BLaER1 (cell line): ENCODE data around the gene TPGS1.

Source experiments
- H3K27ac ChIP-seq: shearing (Covaris generic); formaldehyde crosslinking; 2 replicates; pipeline ENCODE4 v1.8.1; 2022
- H3K27me3 ChIP-seq: shearing (Covaris generic); formaldehyde crosslinking; 2 replicates; pipeline ENCODE4 v1.8.1; 2022
- H3K36me3 ChIP-seq: shearing (Covaris generic); formaldehyde crosslinking; 2 replicates; pipeline ENCODE4 v1.8.1; 2022
- H3K4me1 ChIP-seq: shearing (Covaris generic); formaldehyde crosslinking; 2 replicates; pipeline ENCODE4 v1.8.1; 2022
- H3K4me2 ChIP-seq: shearing (Covaris generic); formaldehyde crosslinking; 2 replicates; pipeline ENCODE4 v1.8.1; 2022
- H3K4me3 ChIP-seq: shearing (Covaris generic); formaldehyde crosslinking; 2 replicates; pipeline ENCODE4 v1.8.1; 2022
- H3K9ac ChIP-seq: shearing (Covaris generic); formaldehyde crosslinking; 2 replicates; pipeline ENCODE4 v1.8.1; 2022
- H3K9me3 ChIP-seq: shearing (Covaris generic); formaldehyde crosslinking; 2 replicates; pipeline ENCODE4 v1.8.1; 2022
- H4K20me1 ChIP-seq: shearing (Covaris generic); formaldehyde crosslinking; 2 replicates; pipeline ENCODE4 v1.8.1; 2022
- Cebpa-rat ChIP-seq: shearing (Covaris generic); IDR thresholded peaks from 2 replicates; pipeline ENCODE4 v1.8.1; 2022

Gene TPGS1

DNA sequence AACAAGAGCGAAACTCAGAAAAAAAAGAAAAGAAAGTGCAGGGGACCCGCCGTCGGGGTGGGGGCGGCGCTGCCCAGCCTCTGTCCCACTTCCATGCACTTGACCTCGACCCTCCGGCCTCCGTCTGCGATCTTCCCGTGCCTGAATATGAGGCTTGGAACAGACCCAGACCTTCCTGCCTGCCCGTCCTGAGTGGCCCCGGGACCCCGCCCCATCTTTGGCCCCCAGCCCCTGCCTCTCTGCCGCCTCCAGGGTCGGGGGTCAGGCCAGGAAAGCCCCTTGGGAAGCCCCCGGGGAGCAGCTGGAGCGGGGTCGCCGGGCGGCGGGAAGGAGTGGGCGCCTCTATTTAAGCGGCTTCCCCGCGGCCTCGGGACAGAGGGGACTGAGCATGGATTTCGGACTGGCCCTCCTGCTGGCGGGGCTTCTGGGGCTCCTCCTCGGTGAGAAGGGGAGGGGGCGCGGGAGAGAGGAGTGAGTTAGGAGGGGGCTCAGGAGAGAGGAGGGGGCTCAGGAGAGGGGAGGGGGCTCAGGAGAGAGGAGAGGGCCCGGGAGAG, 11.1 kb upstream of the TPGS1 start, which contains the start of gene MADCAM1:
MADCAM1 (plus strand) TSS at position 375 of the 554 bp plus-strand sequence; CDS start at position 389, 14 bp downstream.
- H3K27ac ChIP-seq: no peak within 1 kb of the TSS
- peaks cover 40% of the 10 kb centered on the region for H3K27me3 ChIP-seq
- peaks cover 8% of the 10 kb centered on the region; the same call in 1 of the 2 replicates for H3K9me3 ChIP-seq
- no peaks in the 10 kb centered on the region for H4K20me1 ChIP-seq
- peak within 1 kb of the TSS; percentile 84; the same call in 1 of the 2 replicates for H3K4me2 ChIP-seq
- TF ChIP-seq Cebpa-rat: no peak
- peaks cover 18% of the 10 kb centered on the region for H3K4me1 ChIP-seq
- no peak within 1 kb of the TSS for H3K9ac ChIP-seq
- H3K4me3 ChIP-seq: no peak within 1 kb of the TSS; the same call in 1 of the 2 replicates
- no peaks in the 10 kb centered on the region for H3K36me3 ChIP-seq

DNA sequence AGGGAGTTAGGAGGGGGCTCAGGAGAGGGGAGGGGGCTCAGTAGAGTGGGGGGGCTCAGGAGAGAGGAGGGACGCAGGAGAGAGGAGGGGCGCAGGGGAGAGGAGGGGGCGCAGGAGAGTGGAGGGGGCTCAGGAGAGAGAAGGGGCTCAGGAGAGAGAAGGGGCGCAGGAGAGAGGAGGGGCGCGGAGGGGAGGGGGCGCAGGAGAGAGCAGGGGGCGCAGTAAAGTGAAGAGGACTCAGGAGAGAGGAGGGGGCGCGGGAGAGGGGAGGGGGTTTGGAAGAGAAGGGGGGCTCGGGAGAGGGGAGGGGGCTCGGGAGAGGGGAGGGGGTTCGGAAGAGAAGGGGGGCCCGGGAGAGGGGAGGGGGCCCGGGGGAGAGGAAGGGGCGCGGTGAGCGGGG, 10.3 kb upstream of the TPGS1 start:
- H4K20me1 ChIP-seq: no peaks in the 10 kb centered on the region
- no peak overlapping the region for H3K4me2 ChIP-seq

DNA sequence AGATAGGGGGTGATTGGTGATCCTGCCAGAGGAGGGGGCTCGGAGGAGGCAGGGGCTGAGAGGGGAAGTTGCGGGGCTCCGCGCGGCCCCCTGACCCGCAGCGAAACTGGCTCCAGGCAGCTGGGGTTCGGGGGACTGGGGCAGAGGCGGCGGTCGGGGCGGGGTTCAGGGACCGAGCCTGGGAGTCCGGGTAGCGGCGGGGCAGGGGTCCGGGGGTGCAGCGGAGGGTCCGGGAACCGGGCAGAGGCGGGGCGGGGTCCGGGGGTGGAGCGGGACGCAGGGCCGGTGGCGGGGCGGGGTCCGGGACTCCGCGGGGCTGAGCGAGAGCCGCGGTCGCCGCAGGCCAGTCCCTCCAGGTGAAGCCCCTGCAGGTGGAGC, 9.8 kb upstream of the TPGS1 start:
- Histone ChIP-seq H3K27me3 (peaks cover 40% of the 10 kb centered on the region), H3K9me3 (0 out of 2 replicates have a peak, but pooled peaks cover 5% of the 10 kb centered on the region), H3K27ac (no peak overlapping the region), H3K4me3 (peak overlapping the region; percentile 57; the same call in 1 of the 2 replicates), H3K36me3 (no peaks in the 10 kb centered on the region), H3K4me2 (peak overlapping the region; percentile 84; the same call in 1 of the 2 replicates), H4K20me1 (no peaks in the 10 kb centered on the region), H3K4me1 (peaks cover 19% of the 10 kb centered on the region), H3K9ac (no peak overlapping the region)
- TF ChIP-seq Cebpa-rat: no peak

More for the DNA sequence above, 10.3 kb upstream of the TPGS1 start:
- no peaks in the 10 kb centered on the region for H3K36me3 ChIP-seq
- H3K27ac ChIP-seq: no peak overlapping the region
- H3K27me3 ChIP-seq: peaks cover 40% of the 10 kb centered on the region
- TF ChIP-seq Cebpa-rat: no peak
- peaks cover 8% of the 10 kb centered on the region; the same call in 1 of the 2 replicates for H3K9me3 ChIP-seq
- no peak overlapping the region for H3K9ac ChIP-seq
- H3K4me3 ChIP-seq: no peak overlapping the region
- H3K4me1 ChIP-seq: peaks cover 18% of the 10 kb centered on the region

DNA sequence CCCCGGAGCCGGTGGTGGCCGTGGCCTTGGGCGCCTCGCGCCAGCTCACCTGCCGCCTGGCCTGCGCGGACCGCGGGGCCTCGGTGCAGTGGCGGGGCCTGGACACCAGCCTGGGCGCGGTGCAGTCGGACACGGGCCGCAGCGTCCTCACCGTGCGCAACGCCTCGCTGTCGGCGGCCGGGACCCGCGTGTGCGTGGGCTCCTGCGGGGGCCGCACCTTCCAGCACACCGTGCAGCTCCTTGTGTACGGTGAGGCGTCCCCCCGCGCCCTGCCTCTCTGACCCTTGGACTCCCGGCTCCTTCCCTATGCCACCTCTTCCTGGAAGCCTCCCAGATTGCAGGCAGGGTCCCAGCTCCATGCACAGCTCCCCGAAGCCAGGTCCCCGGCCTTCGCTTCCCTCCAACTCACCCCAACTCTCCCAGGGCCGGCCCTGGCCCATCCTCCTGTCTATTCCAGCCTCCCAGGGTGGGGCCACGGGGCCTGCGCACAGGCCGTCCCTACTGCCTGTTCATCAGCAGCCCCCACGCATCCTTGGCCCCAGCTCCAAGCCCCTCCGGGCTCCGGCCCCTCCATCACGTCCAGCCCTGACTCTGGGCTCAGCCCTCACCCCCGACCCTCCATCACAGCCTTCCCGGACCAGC, 9.3 kb upstream of the TPGS1 start:
- Histone ChIP-seq H3K27me3 (peaks cover 40% of the 10 kb centered on the region), H3K4me1 (peaks cover 24% of the 10 kb centered on the region), H3K27ac (no peak overlapping the region), H3K4me2 (peak overlapping the region; percentile 84), H3K4me3 (peak overlapping the region; percentile 57), H3K9me3 (0 out of 2 replicates have a peak, but pooled peaks cover 3% of the 10 kb centered on the region), H4K20me1 (no peaks in the 10 kb centered on the region), H3K9ac (0 out of 2 replicates have a peak overlapping the region, but pooled peaks have one; percentile 4), H3K36me3 (no peaks in the 10 kb centered on the region)
- no peak for TF ChIP-seq Cebpa-rat

DNA sequence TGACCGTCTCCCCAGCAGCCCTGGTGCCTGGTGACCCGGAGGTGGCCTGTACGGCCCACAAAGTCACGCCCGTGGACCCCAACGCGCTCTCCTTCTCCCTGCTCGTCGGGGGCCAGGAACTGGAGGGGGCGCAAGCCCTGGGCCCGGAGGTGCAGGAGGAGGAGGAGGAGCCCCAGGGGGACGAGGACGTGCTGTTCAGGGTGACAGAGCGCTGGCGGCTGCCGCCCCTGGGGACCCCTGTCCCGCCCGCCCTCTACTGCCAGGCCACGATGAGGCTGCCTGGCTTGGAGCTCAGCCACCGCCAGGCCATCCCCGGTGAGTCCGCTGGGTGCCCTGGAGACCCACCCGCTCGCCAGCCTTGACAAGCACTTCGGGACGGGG, 8.8 kb upstream of the TPGS1 start:
- H3K4me3 ChIP-seq: peak overlapping the region; percentile 57
- TF ChIP-seq Cebpa-rat: no peak
- H3K27ac ChIP-seq: no peak overlapping the region
- H3K27me3 ChIP-seq: peaks cover 40% of the 10 kb centered on the region
- no peaks in the 10 kb centered on the region for H3K36me3 ChIP-seq
- peaks cover 24% of the 10 kb centered on the region for H3K4me1 ChIP-seq
- no peaks in the 10 kb centered on the region for H4K20me1 ChIP-seq
- 0 out of 2 replicates have a peak overlapping the region, but pooled peaks have one; percentile 4 for H3K9ac ChIP-seq
- H3K4me2 ChIP-seq: peak overlapping the region; percentile 84
- no peaks in the 10 kb centered on the region for H3K9me3 ChIP-seq

DNA sequence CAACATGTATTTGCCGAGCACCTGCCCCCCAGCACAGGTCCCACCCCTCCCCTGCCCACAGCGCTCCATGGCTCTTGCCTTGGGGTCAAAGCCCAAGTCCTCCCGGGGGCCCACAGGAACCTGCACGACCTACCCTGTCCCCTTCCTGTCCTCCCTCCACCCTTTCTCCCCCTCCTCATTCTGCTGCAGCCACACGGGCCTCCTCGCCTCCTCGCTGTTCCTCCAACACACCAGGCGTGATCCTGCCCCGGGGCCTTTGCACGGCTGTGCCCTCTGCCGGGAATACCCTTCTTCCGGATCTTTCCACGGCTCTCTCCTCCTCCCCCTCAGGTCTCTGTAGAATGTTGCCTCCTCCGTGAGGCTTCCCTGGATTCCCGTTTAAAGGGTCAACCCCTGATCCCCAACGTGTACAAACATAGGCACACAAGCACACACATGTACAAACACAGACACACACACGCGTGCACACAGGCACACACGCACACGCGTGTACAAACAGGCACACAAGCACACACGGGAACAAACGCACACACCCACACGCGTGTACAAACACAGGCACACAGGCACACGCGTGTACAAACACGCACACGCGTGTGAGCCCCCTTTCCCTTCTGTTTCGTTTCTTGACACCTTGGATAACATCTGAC, 8.2 kb upstream of the TPGS1 start:
- no peak for TF ChIP-seq Cebpa-rat
- peaks cover 40% of the 10 kb centered on the region for H3K27me3 ChIP-seq
- H4K20me1 ChIP-seq: no peaks in the 10 kb centered on the region
- H3K4me2 ChIP-seq: peak overlapping the region; percentile 84; the same call in 1 of the 2 replicates
- H3K36me3 ChIP-seq: no peaks in the 10 kb centered on the region
- H3K4me1 ChIP-seq: peaks cover 24% of the 10 kb centered on the region
- no peak overlapping the region for H3K4me3 ChIP-seq
- H3K9ac ChIP-seq: no peak overlapping the region
- no peak overlapping the region for H3K27ac ChIP-seq
- no peaks in the 10 kb centered on the region for H3K9me3 ChIP-seq

DNA sequence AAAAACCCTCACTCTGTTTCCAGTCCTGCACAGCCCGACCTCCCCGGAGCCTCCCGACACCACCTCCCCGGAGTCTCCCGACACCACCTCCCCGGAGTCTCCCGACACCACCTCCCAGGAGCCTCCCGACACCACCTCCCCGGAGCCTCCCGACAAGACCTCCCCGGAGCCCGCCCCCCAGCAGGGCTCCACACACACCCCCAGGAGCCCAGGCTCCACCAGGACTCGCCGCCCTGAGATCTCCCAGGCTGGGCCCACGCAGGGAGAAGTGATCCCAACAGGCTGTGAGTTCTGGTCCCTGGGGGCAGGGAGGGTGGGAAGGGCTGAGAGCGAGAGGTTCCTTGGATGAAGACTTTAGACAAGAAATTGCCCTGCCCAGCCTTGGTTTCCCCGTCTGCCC, 5.7 kb upstream of the TPGS1 start:
- no peak overlapping the region for H3K27ac ChIP-seq
- H4K20me1 ChIP-seq: no peaks in the 10 kb centered on the region
- no peaks in the 10 kb centered on the region for H3K9me3 ChIP-seq
- H3K4me3 ChIP-seq: no peak overlapping the region
- H3K4me1 ChIP-seq: peaks cover 37% of the 10 kb centered on the region
- peaks cover 23% of the 10 kb centered on the region for H3K27me3 ChIP-seq
- H3K9ac ChIP-seq: no peak overlapping the region
- H3K4me2 ChIP-seq: no peak overlapping the region
- no peak for TF ChIP-seq Cebpa-rat
- no peaks in the 10 kb centered on the region for H3K36me3 ChIP-seq

DNA sequence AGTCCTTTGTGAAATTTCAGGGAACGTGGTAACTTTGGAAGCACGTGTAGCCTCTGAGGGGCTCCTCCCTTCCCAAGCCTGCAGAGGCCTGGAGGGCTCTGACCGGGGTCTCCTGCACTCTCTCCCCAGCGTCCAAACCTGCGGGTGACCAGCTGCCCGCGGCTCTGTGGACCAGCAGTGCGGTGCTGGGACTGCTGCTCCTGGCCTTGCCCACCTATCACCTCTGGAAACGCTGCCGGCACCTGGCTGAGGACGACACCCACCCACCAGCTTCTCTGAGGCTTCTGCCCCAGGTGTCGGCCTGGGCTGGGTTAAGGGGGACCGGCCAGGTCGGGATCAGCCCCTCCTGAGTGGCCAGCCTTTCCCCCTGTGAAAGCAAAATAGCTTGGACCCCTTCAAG, 2.7 kb upstream of the TPGS1 start:
- no peak for TF ChIP-seq Cebpa-rat
- Histone ChIP-seq H3K27ac (no peak overlapping the region), H3K27me3 (peaks cover under 1% of the 10 kb centered on the region; the same call in 1 of the 2 replicates)

DNA sequence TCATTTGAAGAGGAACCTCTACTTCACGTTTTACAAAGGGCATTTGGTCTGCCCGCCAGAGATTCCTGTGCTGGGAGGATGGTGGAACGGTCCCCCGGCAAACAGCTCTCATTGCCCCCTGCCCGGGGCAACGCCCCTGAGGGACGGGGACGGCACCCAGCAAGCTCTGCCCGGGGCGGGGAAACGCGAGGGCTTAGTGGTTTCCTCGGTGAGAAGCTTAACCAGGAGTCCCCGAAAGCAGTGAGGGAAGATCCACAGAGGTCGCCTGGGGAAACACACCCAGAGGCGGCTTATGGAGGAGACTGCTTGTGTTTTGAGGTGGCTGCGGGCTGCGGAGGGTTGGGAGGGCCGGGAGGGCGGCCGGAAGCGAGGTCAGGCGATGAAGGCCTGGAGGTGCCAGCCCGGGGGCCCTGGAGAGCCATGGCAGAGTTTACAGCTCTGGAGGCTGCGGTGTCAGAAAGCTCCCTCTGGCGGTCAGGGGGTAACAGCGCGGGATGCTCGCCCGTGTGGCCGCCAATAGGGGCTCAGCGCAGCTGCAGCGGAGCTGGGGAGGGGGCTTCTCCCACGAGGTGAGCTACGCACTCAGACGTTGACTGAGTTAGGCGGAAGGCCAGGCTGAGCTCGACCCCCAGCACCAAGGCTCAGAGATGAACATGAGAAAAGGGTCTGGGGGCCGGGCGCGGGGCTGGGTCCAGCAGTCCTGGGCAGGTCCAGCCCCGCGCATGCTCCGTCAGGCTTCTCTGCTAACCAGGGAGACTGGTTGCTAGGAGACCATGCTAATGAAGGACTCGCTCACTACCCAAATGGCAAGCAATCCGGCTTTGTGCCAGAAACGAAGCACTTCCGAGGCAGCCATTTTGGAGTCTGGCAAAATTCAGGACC, 652 bp upstream of the TPGS1 start:
- Histone ChIP-seq H3K4me3 (peak overlapping the region; percentile 91), H3K4me2 (peak overlapping the region; percentile 99), H3K27ac (peak overlapping the region; percentile 95), H3K27me3 (no peaks in the 10 kb centered on the region), H3K9me3 (no peaks in the 10 kb centered on the region), H3K9ac (peak overlapping the region; percentile 92), H3K36me3 (peaks cover 12% of the 10 kb centered on the region), H4K20me1 (no peaks in the 10 kb centered on the region), H3K4me1 (peaks cover 57% of the 10 kb centered on the region)
- no peak for TF ChIP-seq Cebpa-rat

More for the DNA sequence above, 2.7 kb upstream of the TPGS1 start:
- Histone ChIP-seq H3K36me3 (peaks cover 9% of the 10 kb centered on the region), H3K4me1 (peaks cover 37% of the 10 kb centered on the region), H3K4me3 (no peak overlapping the region), H4K20me1 (no peaks in the 10 kb centered on the region), H3K9me3 (no peaks in the 10 kb centered on the region), H3K4me2 (no peak overlapping the region), H3K9ac (no peak overlapping the region)
